HepG2 (cell line): ENCODE measurements around the gene SRSF10. TPM values are rescaled to one million over a fixed set of nuclear protein-coding genes. Genes with fewer than 3 reads are reported as not detected.

Source experiments
- ATF1 ChIP-seq: IDR thresholded peaks from 2 replicates; pipeline ENCODE4 v1.6.1; 2016; ENCODE audit warnings: mild to moderate bottlenecking, control low read depth
- CSRNP1 ChIP-seq: sonication (generic); formaldehyde crosslinking; IDR thresholded peaks from 2 replicates; pipeline ENCODE4 v1.8.1; 2023; ENCODE audit warnings: mild to moderate bottlenecking, missing genetic modification reagents
- FOSL1 ChIP-seq: sonication (generic); formaldehyde crosslinking; IDR thresholded peaks from 2 replicates; pipeline ENCODE4 v1.9.0; 2021; ENCODE audit warnings: missing genetic modification reagents, borderline replicate concordance
- MXI1 ChIP-seq: IDR thresholded peaks from 3 replicates; pipeline ENCODE4 v1.6.1; 2012; ENCODE audit warnings: low read depth, low read length, inconsistent platforms, borderline replicate concordance
- RFX3 ChIP-seq: IDR thresholded peaks from 2 replicates; pipeline ENCODE4 v1.6.1; 2016; ENCODE audit warnings: missing biosample characterization, missing genetic modification reagents
- SETDB1 ChIP-seq: sonication (generic); formaldehyde crosslinking; IDR thresholded peaks from 2 replicates; pipeline ENCODE4 v1.5.1; 2020; ENCODE audit warnings: missing genetic modification reagents, mild to moderate bottlenecking, borderline replicate concordance
- SKIL ChIP-seq: sonication (generic); formaldehyde crosslinking; IDR thresholded peaks from 2 replicates; pipeline ENCODE4 v1.8.0; 2022; ENCODE audit warnings: missing genetic modification reagents, mild to moderate bottlenecking, moderate library complexity, borderline replicate concordance
- SMAD1 ChIP-seq: sonication (generic); formaldehyde crosslinking; IDR thresholded peaks from 2 replicates; pipeline ENCODE4 v1.4.0; 2020; ENCODE audit warnings: missing genetic modification reagents, low read depth, mild to moderate bottlenecking, borderline replicate concordance
- ZBTB33 ChIP-seq: sonication (generic); formaldehyde crosslinking; IDR thresholded peaks from 2 replicates; pipeline ENCODE4 v1.4.0; 2020; ENCODE audit warnings: missing genetic modification reagents
- ZFP41 ChIP-seq: sonication (generic); formaldehyde crosslinking; IDR thresholded peaks from 2 replicates; pipeline ENCODE4 v1.4.0; 2020; ENCODE audit warnings: mild to moderate bottlenecking, missing genetic modification reagents, borderline replicate concordance
- ZNF451 ChIP-seq: sonication (generic); formaldehyde crosslinking; IDR thresholded peaks from 2 replicates; pipeline ENCODE4 v1.5.0; 2020; ENCODE audit warnings: mild to moderate bottlenecking, missing genetic modification reagents
- ZNF563 ChIP-seq: sonication (generic); formaldehyde crosslinking; IDR thresholded peaks from 2 replicates; pipeline ENCODE4 v1.8.0; 2022; ENCODE audit warnings: mild to moderate bottlenecking, moderate library complexity, missing genetic modification reagents
- ZNF670 ChIP-seq: sonication (generic); formaldehyde crosslinking; IDR thresholded peaks from 2 replicates; pipeline ENCODE4 v1.8.0; 2022; ENCODE audit warnings: mild to moderate bottlenecking, missing genetic modification reagents, borderline replicate concordance
- ZNF768 ChIP-seq: sonication (generic); formaldehyde crosslinking; IDR thresholded peaks from 2 replicates; pipeline ENCODE4 v1.4.0; 2020; ENCODE audit warnings: missing genetic modification reagents
- ZSCAN25 ChIP-seq: sonication (generic); formaldehyde crosslinking; IDR thresholded peaks from 2 replicates; pipeline ENCODE4 v1.8.0; 2022; ENCODE audit warnings: mild to moderate bottlenecking, missing genetic modification reagents
- ZSCAN29 ChIP-seq: sonication (generic); formaldehyde crosslinking; conservative IDR thresholded peaks from 2 replicates; pipeline ENCODE4 v1.4.0; 2020; ENCODE audit warnings: mild to moderate bottlenecking, missing genetic modification reagents
- polyA plus RNA-seq, 8 experiments: library from polyadenylated mRNA; depleted of rRNA in 3 of 8; stranded (reverse) in 7 of 8; unstranded in 1 of 8; fragments of >200 nt; fragmentation: Illumina TruSeq in 4 of 8; extraction: Trizol in 4 of 8; gene quantifications; 2 replicates each; pipeline versions ENCODE4 v1.2.1 to v1.2.3, GENCODE V29; 2011 to 2016; ENCODE audit warnings: low read depth in 4 of 8, missing spikeins in 1 of 8, mixed read lengths in 1 of 8; ENCODE audit not compliant: insufficient read depth in 1 of 8
- total RNA-seq, 5 experiments: library from RNA; depleted of rRNA; stranded (reverse); fragments of >200 nt; fragmentation: Illumina TruSeq; extraction: Trizol; gene quantifications; 2 replicates each; pipeline ENCODE4 v1.2.3, GENCODE V29; 2016; ENCODE audit warnings: low read depth in 1 of 5
- TF ChIP-seq, protein P1 (sequence below): sonication (generic); formaldehyde crosslinking; IDR thresholded peaks from 2 replicates; pipeline ENCODE4 v1.4.0; 2020; ENCODE audit warnings: missing genetic modification reagents
- TF ChIP-seq, protein P2 (sequence below): fragments of 450-650 bp; IDR thresholded peaks from 2 replicates; pipeline ENCODE4 v1.6.1; 2016

Gene SRSF10
- total and polyA plus RNA-seq, 2 of the 13 experiments (the other 11 are each of a cell fraction or from before 2014, with no cell fraction given): 126 to 186 TPM

- TF ChIP-seq ZSCAN25 (CRISPR knock-in tag): peak; percentile 25; the same call in 1 of the 2 replicates
- peak; percentile 88 for TF ChIP-seq ZNF670 (CRISPR knock-in tag)
- TF ChIP-seq, protein P1, sequence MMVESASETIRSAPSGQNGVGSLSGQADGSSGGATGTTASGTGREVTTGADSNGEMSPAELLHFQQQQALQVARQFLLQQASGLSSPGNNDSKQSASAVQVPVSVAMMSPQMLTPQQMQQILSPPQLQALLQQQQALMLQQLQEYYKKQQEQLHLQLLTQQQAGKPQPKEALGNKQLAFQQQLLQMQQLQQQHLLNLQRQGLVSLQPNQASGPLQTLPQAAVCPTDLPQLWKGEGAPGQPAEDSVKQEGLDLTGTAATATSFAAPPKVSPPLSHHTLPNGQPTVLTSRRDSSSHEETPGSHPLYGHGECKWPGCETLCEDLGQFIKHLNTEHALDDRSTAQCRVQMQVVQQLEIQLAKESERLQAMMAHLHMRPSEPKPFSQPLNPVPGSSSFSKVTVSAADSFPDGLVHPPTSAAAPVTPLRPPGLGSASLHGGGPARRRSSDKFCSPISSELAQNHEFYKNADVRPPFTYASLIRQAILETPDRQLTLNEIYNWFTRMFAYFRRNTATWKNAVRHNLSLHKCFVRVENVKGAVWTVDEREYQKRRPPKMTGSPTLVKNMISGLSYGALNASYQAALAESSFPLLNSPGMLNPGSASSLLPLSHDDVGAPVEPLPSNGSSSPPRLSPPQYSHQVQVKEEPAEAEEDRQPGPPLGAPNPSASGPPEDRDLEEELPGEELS: peak; percentile 95
- no peak for TF ChIP-seq FOSL1 (CRISPR knock-in tag)
- TF ChIP-seq ZBTB33 (CRISPR knock-in tag): no peak
- no peak for TF ChIP-seq SETDB1 (CRISPR knock-in tag)
- TF ChIP-seq ATF1 (CRISPR knock-in tag): peak; percentile 60; the same call in 1 of the 2 replicates
- no peak for TF ChIP-seq ZNF768
- no peak for TF ChIP-seq SMAD1
- TF ChIP-seq ZSCAN29 (CRISPR knock-in tag): peak; percentile 75
- TF ChIP-seq SKIL (CRISPR knock-in tag): peak; percentile 79; the same call in 1 of the 2 replicates
- TF ChIP-seq ZNF563 (CRISPR knock-in tag): no peak
- no peak for TF ChIP-seq ZNF451 (CRISPR knock-in tag)
- TF ChIP-seq ZFP41 (CRISPR knock-in tag): no peak
- peak; percentile 45; the same call in 1 of the 3 replicates for TF ChIP-seq MXI1
- 0 out of 2 replicates have a peak, but pooled peaks have one; percentile 18 for TF ChIP-seq RFX3 (CRISPR knock-in tag)
- TF ChIP-seq, protein P2, sequence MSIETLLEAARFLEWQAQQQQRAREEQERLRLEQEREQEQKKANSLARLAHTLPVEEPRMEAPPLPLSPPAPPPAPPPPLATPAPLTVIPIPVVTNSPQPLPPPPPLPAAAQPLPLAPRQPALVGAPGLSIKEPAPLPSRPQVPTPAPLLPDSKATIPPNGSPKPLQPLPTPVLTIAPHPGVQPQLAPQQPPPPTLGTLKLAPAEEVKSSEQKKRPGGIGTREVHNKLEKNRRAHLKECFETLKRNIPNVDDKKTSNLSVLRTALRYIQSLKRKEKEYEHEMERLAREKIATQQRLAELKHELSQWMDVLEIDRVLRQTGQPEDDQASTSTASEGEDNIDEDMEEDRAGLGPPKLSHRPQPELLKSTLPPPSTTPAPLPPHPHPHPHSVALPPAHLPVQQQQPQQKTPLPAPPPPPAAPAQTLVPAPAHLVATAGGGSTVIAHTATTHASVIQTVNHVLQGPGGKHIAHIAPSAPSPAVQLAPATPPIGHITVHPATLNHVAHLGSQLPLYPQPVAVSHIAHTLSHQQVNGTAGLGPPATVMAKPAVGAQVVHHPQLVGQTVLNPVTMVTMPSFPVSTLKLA: 0 out of 2 replicates have a peak, but pooled peaks have one; percentile 16
- TF ChIP-seq CSRNP1: 0 out of 2 replicates have a peak, but pooled peaks have one; percentile 32
Observed at GRCh38 chr1:24021403-24022266, 41.5 kb upstream of the SRSF10 start (continued).
